ENCODE results near the gene GALNTL6. TPM values are rescaled to one million over a fixed set of nuclear protein-coding genes. Genes with fewer than 3 reads are reported as not detected.

GALNTL6 gene
- total RNA-seq, 2 donors from 2014 or later: 0.08 TPM; not detected in 1

DNA sequence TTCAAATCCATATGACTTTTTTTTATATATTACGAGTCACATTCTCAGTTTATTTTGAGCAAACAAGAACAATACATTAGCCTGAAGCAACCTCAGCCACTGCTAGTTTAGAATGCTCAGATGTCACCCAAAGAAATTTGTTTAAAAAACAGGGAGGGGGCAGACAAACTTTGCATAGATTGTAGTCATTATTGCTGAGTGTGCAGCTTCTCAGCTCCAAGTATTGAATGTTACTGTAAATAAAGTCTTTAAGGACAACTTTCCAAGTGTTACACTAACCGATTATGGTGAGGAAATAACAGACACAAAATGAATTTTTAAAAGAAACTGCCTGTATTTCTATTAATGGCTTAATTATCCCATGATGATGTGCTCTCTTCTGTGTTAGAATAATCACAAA lies 835.9 kb downstream of the GALNTL6 start:
- no peak for DNase-seq (ENCODE audit: low spot score)
- TF ChIP-seq, protein P1, sequence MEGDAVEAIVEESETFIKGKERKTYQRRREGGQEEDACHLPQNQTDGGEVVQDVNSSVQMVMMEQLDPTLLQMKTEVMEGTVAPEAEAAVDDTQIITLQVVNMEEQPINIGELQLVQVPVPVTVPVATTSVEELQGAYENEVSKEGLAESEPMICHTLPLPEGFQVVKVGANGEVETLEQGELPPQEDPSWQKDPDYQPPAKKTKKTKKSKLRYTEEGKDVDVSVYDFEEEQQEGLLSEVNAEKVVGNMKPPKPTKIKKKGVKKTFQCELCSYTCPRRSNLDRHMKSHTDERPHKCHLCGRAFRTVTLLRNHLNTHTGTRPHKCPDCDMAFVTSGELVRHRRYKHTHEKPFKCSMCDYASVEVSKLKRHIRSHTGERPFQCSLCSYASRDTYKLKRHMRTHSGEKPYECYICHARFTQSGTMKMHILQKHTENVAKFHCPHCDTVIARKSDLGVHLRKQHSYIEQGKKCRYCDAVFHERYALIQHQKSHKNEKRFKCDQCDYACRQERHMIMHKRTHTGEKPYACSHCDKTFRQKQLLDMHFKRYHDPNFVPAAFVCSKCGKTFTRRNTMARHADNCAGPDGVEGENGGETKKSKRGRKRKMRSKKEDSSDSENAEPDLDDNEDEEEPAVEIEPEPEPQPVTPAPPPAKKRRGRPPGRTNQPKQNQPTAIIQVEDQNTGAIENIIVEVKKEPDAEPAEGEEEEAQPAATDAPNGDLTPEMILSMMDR (IDR thresholded peaks at IDR 0.05): no peak
- Histone ChIP-seq H3K27ac (no peak overlapping the region), H3K27me3 (no peaks in the 10 kb centered on the region), H3K9me3 (no peaks in the 10 kb centered on the region), H3K4me1 (no peaks in the 10 kb centered on the region), H3K4me3 (no peak overlapping the region), H3K36me3 (no peaks in the 10 kb centered on the region)

DNA sequence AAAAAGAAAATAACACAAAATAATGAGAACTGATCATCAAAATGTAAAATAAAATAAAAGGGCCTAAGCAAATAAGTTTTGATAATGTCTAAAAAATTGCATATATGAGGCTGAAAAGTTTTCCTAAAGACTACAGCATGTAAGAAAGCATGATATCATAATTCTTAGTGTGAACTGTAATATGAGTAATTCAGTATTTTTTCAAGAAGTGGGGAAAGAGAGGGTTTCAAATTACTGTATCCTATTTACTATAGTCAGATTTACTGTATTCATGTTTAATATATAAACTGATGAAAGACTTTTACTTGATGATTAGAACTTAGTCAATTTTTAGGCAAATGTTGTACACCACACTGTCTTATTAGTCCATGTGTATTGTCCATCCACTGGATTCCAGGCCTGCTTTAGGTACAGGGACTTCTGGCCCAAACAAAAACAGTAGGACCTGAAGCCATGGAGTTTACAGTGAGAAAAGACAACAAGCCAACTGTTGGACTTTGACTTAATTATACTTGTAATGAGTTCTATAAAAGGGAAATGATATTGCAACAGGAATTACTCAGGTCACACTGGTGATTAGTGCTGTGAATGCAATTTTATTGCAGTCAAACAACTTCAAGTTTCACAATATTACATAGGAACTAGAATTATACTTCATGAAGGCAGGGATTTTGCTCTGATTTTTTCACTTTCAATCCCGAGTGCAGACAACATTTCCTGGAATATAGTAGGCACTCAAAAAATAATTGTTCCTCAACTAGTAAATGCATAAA lies 837.7 kb downstream of the GALNTL6 start:
- Histone ChIP-seq H3K4me1 (no peaks in the 10 kb centered on the region), H3K9me3 (no peaks in the 10 kb centered on the region), H3K27ac (no peak overlapping the region), H3K4me3 (no peak overlapping the region), H3K27me3 (no peaks in the 10 kb centered on the region), H3K36me3 (no peaks in the 10 kb centered on the region)
- DNase-seq (ENCODE audit: low spot score): no peak
- TF ChIP-seq, protein P1 (IDR thresholded peaks at IDR 0.05): no peak

DNA sequence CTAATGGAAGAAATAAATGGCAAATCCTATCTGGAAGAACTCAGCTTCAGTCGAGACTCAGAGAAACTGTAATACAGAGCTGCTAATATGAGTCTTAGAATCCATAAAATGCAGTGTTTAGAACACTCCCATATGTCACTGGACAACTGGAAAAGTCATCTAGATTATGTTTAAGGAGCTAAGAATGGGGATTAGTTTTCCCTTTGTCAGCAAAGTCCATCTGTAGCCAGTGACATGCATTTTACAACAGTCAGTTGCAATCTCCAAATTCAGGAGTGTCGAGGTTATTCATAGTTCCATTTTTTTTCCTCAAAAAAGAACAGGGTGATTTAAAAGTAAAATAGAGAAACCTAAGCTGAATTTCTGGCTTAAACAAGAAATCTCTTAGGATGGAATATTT lies 838.8 kb downstream of the GALNTL6 start:
- no peak overlapping the region for H3K4me3 ChIP-seq
- DNase-seq (ENCODE audit: low spot score): no peak
- H3K36me3 ChIP-seq: no peaks in the 10 kb centered on the region
- H3K27me3 ChIP-seq: no peaks in the 10 kb centered on the region
- H3K9me3 ChIP-seq: no peaks in the 10 kb centered on the region
- no peak overlapping the region for H3K27ac ChIP-seq
- no peaks in the 10 kb centered on the region for H3K4me1 ChIP-seq
- TF ChIP-seq, protein P1 (IDR thresholded peaks at IDR 0.05): no peak

DNA sequence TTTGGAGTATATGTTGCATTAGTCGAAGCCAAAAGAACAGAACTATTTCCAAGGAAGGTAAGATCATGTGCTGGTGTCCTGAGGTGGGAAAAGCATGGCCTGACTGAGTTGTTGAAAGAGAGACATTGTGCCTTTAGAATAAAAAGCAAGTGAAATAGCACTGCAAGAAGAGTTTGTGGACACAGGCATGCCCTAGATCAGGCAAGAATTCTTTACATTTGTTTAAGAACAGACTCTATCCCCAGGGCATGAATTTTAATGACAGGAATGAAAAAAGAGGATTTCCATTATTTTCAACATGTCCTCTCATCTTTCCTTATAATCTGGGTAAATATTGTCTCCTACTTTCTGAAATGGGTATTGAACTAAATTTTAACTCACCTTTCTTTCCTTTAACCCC lies 839.2 kb downstream of the GALNTL6 start:
- TF ChIP-seq, protein P1 (IDR thresholded peaks at IDR 0.05): no peak
- Histone ChIP-seq H3K9me3 (no peaks in the 10 kb centered on the region), H3K27ac (no peak overlapping the region)

DNA sequence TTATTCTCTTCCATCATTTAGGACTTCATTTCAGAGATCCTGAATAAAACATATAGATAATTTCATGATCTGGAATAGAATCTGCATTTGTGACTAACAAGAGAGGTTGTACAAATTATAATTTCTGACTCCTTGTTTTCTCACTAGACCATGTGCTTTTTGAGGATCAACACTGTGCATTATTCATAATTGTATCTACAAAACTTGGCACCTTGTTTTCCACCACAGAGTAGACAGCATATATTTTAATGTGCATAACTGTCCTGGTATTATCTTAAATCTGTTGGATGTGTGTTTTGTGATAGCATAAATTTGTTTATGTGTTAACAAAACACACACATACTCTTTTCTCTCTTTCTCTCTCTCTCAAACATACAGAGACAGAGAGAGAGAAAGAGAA lies 840.5 kb downstream of the GALNTL6 start:
- Histone ChIP-seq H3K27me3 (no peaks in the 10 kb centered on the region), H3K36me3 (no peaks in the 10 kb centered on the region), H3K4me1 (no peaks in the 10 kb centered on the region), H3K27ac (no peak overlapping the region), H3K4me3 (no peak overlapping the region), H3K9me3 (no peaks in the 10 kb centered on the region)
- TF ChIP-seq, protein P1 (IDR thresholded peaks at IDR 0.05): no peak
- no peak for DNase-seq (ENCODE audit: low spot score)

More for the DNA sequence above, 839.2 kb downstream of the GALNTL6 start:
- Histone ChIP-seq H3K36me3 (no peaks in the 10 kb centered on the region), H3K4me3 (no peak overlapping the region), H3K27me3 (no peaks in the 10 kb centered on the region), H3K4me1 (no peaks in the 10 kb centered on the region)
- DNase-seq (ENCODE audit: low spot score): no peak

DNA sequence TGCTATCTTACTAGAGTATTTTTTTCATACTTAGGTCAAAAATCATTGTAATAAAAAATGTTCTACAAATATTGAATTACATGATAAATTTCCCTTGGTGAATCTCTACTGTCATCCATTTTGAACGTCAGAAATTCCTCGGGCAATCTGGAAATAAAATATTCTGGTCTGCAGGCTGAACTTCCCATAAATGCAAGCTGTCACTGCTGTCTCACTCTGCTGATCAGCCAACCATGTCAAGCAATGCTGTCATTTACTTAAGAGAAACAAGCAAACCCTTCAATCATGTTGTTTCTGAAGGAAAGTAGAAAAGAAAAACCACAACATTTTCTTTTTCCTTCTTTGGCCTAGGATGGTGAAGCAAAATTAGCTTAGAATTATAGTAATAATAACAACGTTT lies 841.3 kb downstream of the GALNTL6 start:
- H3K27me3 ChIP-seq: no peaks in the 10 kb centered on the region
- no peak overlapping the region for H3K4me3 ChIP-seq
- TF ChIP-seq, protein P1 (IDR thresholded peaks at IDR 0.05): no peak
- H3K4me1 ChIP-seq: no peaks in the 10 kb centered on the region
- no peak overlapping the region for H3K27ac ChIP-seq
- no peaks in the 10 kb centered on the region for H3K9me3 ChIP-seq
- no peaks in the 10 kb centered on the region for H3K36me3 ChIP-seq
- DNase-seq (ENCODE audit: low spot score): no peak
